PC-9 (cell line): ENCODE measurements around the gene NPL.

Experiments used
- EZH2 ChIP-seq: fragments of 200-600 bp; sonication (generic); IDR thresholded peaks from 2 replicates; pipeline ENCODE4 v1.8.0; 2017; ENCODE audit warnings: antibody characterized with exemption, low read depth
- TF ChIP-seq, protein P1 (sequence below): fragments of 200-600 bp; sonication (generic); conservative IDR thresholded peaks from 2 replicates; pipeline ENCODE4 v1.6.1; 2017; ENCODE audit warnings: mixed run types, antibody characterized with exemption, mild to moderate bottlenecking, moderate library complexity

DNA sequence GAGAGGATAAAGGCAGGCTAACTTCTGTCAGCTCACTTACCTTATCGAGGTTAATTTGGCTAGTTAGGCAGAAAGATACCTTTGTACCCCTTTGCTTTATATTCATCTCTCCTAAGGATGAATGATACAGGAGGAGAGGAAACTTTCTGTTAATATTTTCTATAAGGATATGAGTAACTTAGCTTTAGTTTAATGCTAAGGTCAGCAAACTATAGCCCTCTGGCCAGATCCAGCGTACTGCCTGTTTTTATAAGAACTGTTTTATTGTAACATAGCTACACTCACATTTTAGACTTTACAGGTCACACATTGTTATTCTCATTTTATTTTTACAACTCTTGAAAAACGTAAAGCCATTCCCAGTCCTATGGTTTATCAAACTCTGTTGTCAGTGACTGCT lies 67.6 kb downstream of the NPL start:
- TF ChIP-seq, protein P1, sequence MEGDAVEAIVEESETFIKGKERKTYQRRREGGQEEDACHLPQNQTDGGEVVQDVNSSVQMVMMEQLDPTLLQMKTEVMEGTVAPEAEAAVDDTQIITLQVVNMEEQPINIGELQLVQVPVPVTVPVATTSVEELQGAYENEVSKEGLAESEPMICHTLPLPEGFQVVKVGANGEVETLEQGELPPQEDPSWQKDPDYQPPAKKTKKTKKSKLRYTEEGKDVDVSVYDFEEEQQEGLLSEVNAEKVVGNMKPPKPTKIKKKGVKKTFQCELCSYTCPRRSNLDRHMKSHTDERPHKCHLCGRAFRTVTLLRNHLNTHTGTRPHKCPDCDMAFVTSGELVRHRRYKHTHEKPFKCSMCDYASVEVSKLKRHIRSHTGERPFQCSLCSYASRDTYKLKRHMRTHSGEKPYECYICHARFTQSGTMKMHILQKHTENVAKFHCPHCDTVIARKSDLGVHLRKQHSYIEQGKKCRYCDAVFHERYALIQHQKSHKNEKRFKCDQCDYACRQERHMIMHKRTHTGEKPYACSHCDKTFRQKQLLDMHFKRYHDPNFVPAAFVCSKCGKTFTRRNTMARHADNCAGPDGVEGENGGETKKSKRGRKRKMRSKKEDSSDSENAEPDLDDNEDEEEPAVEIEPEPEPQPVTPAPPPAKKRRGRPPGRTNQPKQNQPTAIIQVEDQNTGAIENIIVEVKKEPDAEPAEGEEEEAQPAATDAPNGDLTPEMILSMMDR, result no peak
- no peak for TF ChIP-seq EZH2
